ENCODE data around the gene DEFB129.

DEFB129 gene

GRCh38 chr20:258963-259362 lies 31.9 kb downstream of the DEFB129 start:
- H3K9me3 ChIP-seq (ENCODE audit: low read depth, low read length): no peaks in the 10 kb centered on the region
- no peak overlapping the region for H3K4me3 ChIP-seq
- DNase-seq (ENCODE audit: low read depth, low spot score): no peak
- no peak overlapping the region for H3K27ac ChIP-seq
- no peak for TF ChIP-seq POLR2AphosphoS5 (IDR thresholded peaks at IDR 0.05; ENCODE audit: borderline replicate concordance, low read depth, low read length)
- TF ChIP-seq FOXP2 (optimal IDR thresholded peaks at IDR 0.05; ENCODE audit: control extremely low read depth, extremely low read length, insufficient read depth): no peak
- no peak for TF ChIP-seq EZH2 (IDR thresholded peaks at IDR 0.05)
- H3K9ac ChIP-seq (ENCODE audit: insufficient read length): no peak overlapping the region
- H3K36me3 ChIP-seq (ENCODE audit: insufficient read depth, low read length): no peaks in the 10 kb centered on the region

- H3K27ac ChIP-seq: no peak overlapping the region
- no peak overlapping the region for H3K9ac ChIP-seq (ENCODE audit: insufficient read length)
- H3K9me3 ChIP-seq (ENCODE audit: low read depth, low read length): no peaks in the 10 kb centered on the region
- TF ChIP-seq POLR2AphosphoS5 (IDR thresholded peaks at IDR 0.05; ENCODE audit: borderline replicate concordance, low read depth, low read length): no peak
- H3K36me3 ChIP-seq (ENCODE audit: insufficient read depth, low read length): no peaks in the 10 kb centered on the region
- no peak overlapping the region for H3K4me3 ChIP-seq
- DNase-seq (ENCODE audit: low read depth, low spot score): no peak
Observed at GRCh38 chr20:259981-260380, 32.9 kb downstream of the DEFB129 start.

GRCh38 chr20:263701-264100 lies 36.6 kb downstream of the DEFB129 start:
- no peaks in the 10 kb centered on the region for H3K36me3 ChIP-seq (ENCODE audit: insufficient read depth, low read length)
- H3K9ac ChIP-seq (ENCODE audit: insufficient read length): no peak overlapping the region
- no peaks in the 10 kb centered on the region for H3K9me3 ChIP-seq (ENCODE audit: low read depth, low read length)
- no peak for DNase-seq (ENCODE audit: low read depth, low spot score)
- TF ChIP-seq EZH2 (IDR thresholded peaks at IDR 0.05): no peak
- no peak for TF ChIP-seq POLR2AphosphoS5 (IDR thresholded peaks at IDR 0.05; ENCODE audit: borderline replicate concordance, low read depth, low read length)
- no peak for TF ChIP-seq FOXP2 (optimal IDR thresholded peaks at IDR 0.05; ENCODE audit: control extremely low read depth, extremely low read length, insufficient read depth)
- H3K27ac ChIP-seq: no peak overlapping the region
- H3K4me3 ChIP-seq: no peak overlapping the region

GRCh38 chr20:266596-267562 lies 39.8 kb downstream of the DEFB129 start:
- DNase-seq (ENCODE audit: low read depth, low spot score): no peak
- H3K9ac ChIP-seq (ENCODE audit: insufficient read length): peak overlapping the region; percentile 69
- no peak overlapping the region for H3K27ac ChIP-seq
- TF ChIP-seq FOXP2 (optimal IDR thresholded peaks at IDR 0.05; ENCODE audit: control extremely low read depth, extremely low read length, insufficient read depth): no peak
- TF ChIP-seq POLR2AphosphoS5 (IDR thresholded peaks at IDR 0.05; ENCODE audit: borderline replicate concordance, low read depth, low read length): no peak
- TF ChIP-seq EZH2 (IDR thresholded peaks at IDR 0.05): no peak
- no peaks in the 10 kb centered on the region for H3K9me3 ChIP-seq (ENCODE audit: low read depth, low read length)
- no peaks in the 10 kb centered on the region for H3K36me3 ChIP-seq (ENCODE audit: insufficient read depth, low read length)
- peak overlapping the region; percentile 80 for H3K4me3 ChIP-seq

- Histone ChIP-seq H3K9ac (ENCODE audit: insufficient read length) (no peak overlapping the region), H3K4me3 (no peak overlapping the region), H3K27ac (no peak overlapping the region), H3K9me3 (ENCODE audit: low read depth, low read length) (no peaks in the 10 kb centered on the region), H3K36me3 (ENCODE audit: insufficient read depth, low read length) (no peaks in the 10 kb centered on the region; the same call in 1 of the 2 replicates)
- no peak for DNase-seq (ENCODE audit: low read depth, low spot score)
- TF ChIP-seq POLR2AphosphoS5 (IDR thresholded peaks at IDR 0.05; ENCODE audit: borderline replicate concordance, low read depth, low read length): no peak
- no peak for TF ChIP-seq FOXP2 (optimal IDR thresholded peaks at IDR 0.05; ENCODE audit: control extremely low read depth, extremely low read length, insufficient read depth)
Observed at GRCh38 chr20:270517-270916, 43.5 kb downstream of the DEFB129 start.

- DNase-seq (ENCODE audit: low read depth, low spot score): no peak
- Histone ChIP-seq H3K9me3 (ENCODE audit: low read depth, low read length) (no peaks in the 10 kb centered on the region), H3K36me3 (ENCODE audit: insufficient read depth, low read length) (no peaks in the 10 kb centered on the region; the same call in 1 of the 2 replicates), H3K9ac (ENCODE audit: insufficient read length) (no peak overlapping the region), H3K4me3 (no peak overlapping the region), H3K27ac (no peak overlapping the region)
- TF ChIP-seq POLR2AphosphoS5 (IDR thresholded peaks at IDR 0.05; ENCODE audit: borderline replicate concordance, low read depth, low read length) (no peak), EZH2 (IDR thresholded peaks at IDR 0.05) (no peak), FOXP2 (optimal IDR thresholded peaks at IDR 0.05; ENCODE audit: control extremely low read depth, extremely low read length, insufficient read depth) (no peak)
Observed at GRCh38 chr20:271069-271468, 44.0 kb downstream of the DEFB129 start.

GRCh38 chr20:271528-271927 lies 44.5 kb downstream of the DEFB129 start:
- Histone ChIP-seq H3K36me3 (ENCODE audit: insufficient read depth, low read length) (no peaks in the 10 kb centered on the region; the same call in 1 of the 2 replicates), H3K27ac (no peak overlapping the region), H3K9ac (ENCODE audit: insufficient read length) (no peak overlapping the region), H3K9me3 (ENCODE audit: low read depth, low read length) (no peaks in the 10 kb centered on the region), H3K4me3 (no peak overlapping the region)
- TF ChIP-seq EZH2 (IDR thresholded peaks at IDR 0.05) (no peak), FOXP2 (optimal IDR thresholded peaks at IDR 0.05; ENCODE audit: control extremely low read depth, extremely low read length, insufficient read depth) (no peak), POLR2AphosphoS5 (IDR thresholded peaks at IDR 0.05; ENCODE audit: borderline replicate concordance, low read depth, low read length) (no peak)
- no peak for DNase-seq (ENCODE audit: low read depth, low spot score)

GRCh38 chr20:272718-273117 lies 45.7 kb downstream of the DEFB129 start:
- Histone ChIP-seq H3K9me3 (ENCODE audit: low read depth, low read length) (no peaks in the 10 kb centered on the region), H3K4me3 (no peak overlapping the region), H3K27ac (no peak overlapping the region), H3K36me3 (ENCODE audit: insufficient read depth, low read length) (no peaks in the 10 kb centered on the region; the same call in 1 of the 2 replicates), H3K9ac (ENCODE audit: insufficient read length) (no peak overlapping the region)
- TF ChIP-seq POLR2AphosphoS5 (IDR thresholded peaks at IDR 0.05; ENCODE audit: borderline replicate concordance, low read depth, low read length) (no peak), FOXP2 (optimal IDR thresholded peaks at IDR 0.05; ENCODE audit: control extremely low read depth, extremely low read length, insufficient read depth) (no peak), EZH2 (IDR thresholded peaks at IDR 0.05) (no peak)
- no peak for DNase-seq (ENCODE audit: low read depth, low spot score)
